Epithelial cell of esophagus (primary cell): ENCODE data around the gene DBR1.

ENCODE experiments used
- DNase-seq: peaks from one replicate; pipeline ENCODE4 v3.0.0; 2010; ENCODE audit warnings: low read depth
- H3K4me3 ChIP-seq: 2 replicates; pipeline ENCODE4 v1.5.1; 2011; ENCODE audit warnings: mild to moderate bottlenecking, low read length, control low read depth
- CTCF ChIP-seq: IDR thresholded peaks from 2 replicates; pipeline ENCODE4 v1.5.1; 2011; ENCODE audit warnings: low read depth, mild to moderate bottlenecking, low read length, control low read depth, inconsistent platforms; ENCODE audit not compliant: insufficient read depth; ENCODE audit errors: missing control alignments

Gene DBR1

GRCh38 chr3:138114431-138114918, 60.2 kb downstream of the DBR1 start:
- no peak for TF ChIP-seq CTCF
- peak overlapping the region; percentile 48 for H3K4me3 ChIP-seq
- no peak for DNase-seq

GRCh38 chr3:138113326-138113725, 61.4 kb downstream of the DBR1 start:
- no peak for DNase-seq
- H3K4me3 ChIP-seq, result no peak overlapping the region
- TF ChIP-seq CTCF, result no peak

- no peak for TF ChIP-seq CTCF
- H3K4me3 ChIP-seq, result no peak overlapping the region
- DNase-seq, result peak; percentile 77
Measured at GRCh38 chr3:138112362-138112761, 62.4 kb downstream of the DBR1 start.
